ENCODE data around the gene SYT1. TPM values are rescaled to one million over a fixed set of nuclear protein-coding genes. Genes with fewer than 3 reads are reported as not detected.
"Not testable (repeated sequence)": the region's sequence is repeated elsewhere in the genome, so short reads cannot be mapped to it uniquely, and the experiment has no call there.

Gene SYT1
- polyA plus RNA-seq, 1 experiment: 6.8 TPM

DNA sequence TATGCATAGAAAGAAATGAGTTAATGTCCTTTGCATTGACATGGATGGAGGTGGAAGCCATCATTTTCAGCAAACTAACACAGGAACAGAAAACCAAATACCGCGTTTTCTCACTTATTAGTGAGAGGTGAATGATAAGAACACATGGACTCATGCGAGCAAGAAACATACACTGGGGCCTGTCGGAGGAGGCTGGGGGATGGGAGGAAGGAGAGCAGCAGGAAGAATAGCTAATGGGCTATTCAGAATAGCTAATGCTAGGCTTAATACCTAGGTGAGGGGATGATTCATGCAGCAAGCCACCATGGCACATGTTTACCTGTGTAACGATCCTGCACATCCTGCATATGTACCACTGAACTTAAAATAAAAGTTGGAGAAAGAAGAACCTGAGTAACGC lies 29.1 kb upstream of the SYT1 start:
- no peak overlapping the region for H3K4me3 ChIP-seq (ENCODE audit: low read depth, low read length)
- H3K27me3 ChIP-seq (ENCODE audit: control insufficient read depth, insufficient read depth, low read length): no peaks in the 10 kb centered on the region
- POLR2A ChIA-PET: no interaction called here
- TF ChIP-seq, protein P1, sequence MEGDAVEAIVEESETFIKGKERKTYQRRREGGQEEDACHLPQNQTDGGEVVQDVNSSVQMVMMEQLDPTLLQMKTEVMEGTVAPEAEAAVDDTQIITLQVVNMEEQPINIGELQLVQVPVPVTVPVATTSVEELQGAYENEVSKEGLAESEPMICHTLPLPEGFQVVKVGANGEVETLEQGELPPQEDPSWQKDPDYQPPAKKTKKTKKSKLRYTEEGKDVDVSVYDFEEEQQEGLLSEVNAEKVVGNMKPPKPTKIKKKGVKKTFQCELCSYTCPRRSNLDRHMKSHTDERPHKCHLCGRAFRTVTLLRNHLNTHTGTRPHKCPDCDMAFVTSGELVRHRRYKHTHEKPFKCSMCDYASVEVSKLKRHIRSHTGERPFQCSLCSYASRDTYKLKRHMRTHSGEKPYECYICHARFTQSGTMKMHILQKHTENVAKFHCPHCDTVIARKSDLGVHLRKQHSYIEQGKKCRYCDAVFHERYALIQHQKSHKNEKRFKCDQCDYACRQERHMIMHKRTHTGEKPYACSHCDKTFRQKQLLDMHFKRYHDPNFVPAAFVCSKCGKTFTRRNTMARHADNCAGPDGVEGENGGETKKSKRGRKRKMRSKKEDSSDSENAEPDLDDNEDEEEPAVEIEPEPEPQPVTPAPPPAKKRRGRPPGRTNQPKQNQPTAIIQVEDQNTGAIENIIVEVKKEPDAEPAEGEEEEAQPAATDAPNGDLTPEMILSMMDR (IDR thresholded peaks at IDR 0.05; ENCODE audit: low read depth, low read length): no peak
- no peak overlapping the region for H3K27ac ChIP-seq (ENCODE audit: low read depth, low read length)
- H3K9me3 ChIP-seq (ENCODE audit: control insufficient read depth, insufficient read depth, low read length): no peaks in the 10 kb centered on the region
- CTCF ChIA-PET: no interaction called here
- no peak for DNase-seq (ENCODE audit: low read depth, low spot score)

DNA sequence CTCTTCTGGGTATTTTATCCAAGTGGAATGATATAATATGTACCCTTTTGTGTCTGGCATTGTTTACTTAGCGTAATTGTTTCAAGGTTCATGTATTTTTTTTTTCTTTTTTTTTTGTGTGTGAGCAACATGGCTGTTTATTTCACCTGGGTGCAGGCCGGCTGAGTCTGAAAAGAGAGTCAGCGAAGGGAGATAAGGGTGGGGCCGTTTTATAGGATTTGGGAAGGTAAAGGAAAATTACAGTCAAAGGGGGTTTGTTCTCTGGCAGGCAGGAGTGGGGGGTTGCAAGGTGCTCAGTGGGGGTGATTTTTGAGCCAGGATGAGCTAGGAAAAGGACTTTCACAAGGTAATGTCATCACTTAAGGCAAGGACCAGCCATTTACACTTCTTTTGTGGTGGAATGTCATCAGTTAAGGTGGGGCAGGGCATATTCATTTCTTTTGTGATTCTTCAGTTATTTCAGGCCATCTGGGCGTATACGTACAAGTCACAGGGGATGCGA lies 24.0 kb upstream of the SYT1 start:
- CTCF ChIA-PET; H3K27me3 ChIP-seq (ENCODE audit: control insufficient read depth, insufficient read depth, low read length): not testable (repeated sequence)
- POLR2A ChIA-PET: interaction anchor here (0.6 kb wide), 1 partner anchor 18 kb away, joined by 4 read pairs; no protein-coding TSS in a partner anchor

GRCh38 chr12:78853231-78853630 lies 11.3 kb upstream of the SYT1 start:
- Histone ChIP-seq H3K27ac (ENCODE audit: low read depth, low read length) (no peak overlapping the region), H3K4me3 (ENCODE audit: low read depth, low read length) (no peak overlapping the region), H3K27me3 (ENCODE audit: control insufficient read depth, insufficient read depth, low read length) (no peaks in the 10 kb centered on the region), H3K9me3 (ENCODE audit: control insufficient read depth, insufficient read depth, low read length) (no peaks in the 10 kb centered on the region)
- no peak for DNase-seq (ENCODE audit: low read depth, low spot score)
- TF ChIP-seq, protein P1 (IDR thresholded peaks at IDR 0.05; ENCODE audit: low read depth, low read length): no peak
- CTCF ChIA-PET: interaction anchor here (0.6 kb wide), 1 partner anchor 11 kb away, joined by 3 read pairs; the partner anchor contains the start of gene SYT1
- POLR2A ChIA-PET: no interaction called here

More for the DNA sequence above, 24.0 kb upstream of the SYT1 start:
- not testable (repeated sequence) for H3K4me3 ChIP-seq (ENCODE audit: low read depth, low read length); DNase-seq (ENCODE audit: low read depth, low spot score); H3K9me3 ChIP-seq (ENCODE audit: control insufficient read depth, insufficient read depth, low read length); H3K27ac ChIP-seq (ENCODE audit: low read depth, low read length)

DNA sequence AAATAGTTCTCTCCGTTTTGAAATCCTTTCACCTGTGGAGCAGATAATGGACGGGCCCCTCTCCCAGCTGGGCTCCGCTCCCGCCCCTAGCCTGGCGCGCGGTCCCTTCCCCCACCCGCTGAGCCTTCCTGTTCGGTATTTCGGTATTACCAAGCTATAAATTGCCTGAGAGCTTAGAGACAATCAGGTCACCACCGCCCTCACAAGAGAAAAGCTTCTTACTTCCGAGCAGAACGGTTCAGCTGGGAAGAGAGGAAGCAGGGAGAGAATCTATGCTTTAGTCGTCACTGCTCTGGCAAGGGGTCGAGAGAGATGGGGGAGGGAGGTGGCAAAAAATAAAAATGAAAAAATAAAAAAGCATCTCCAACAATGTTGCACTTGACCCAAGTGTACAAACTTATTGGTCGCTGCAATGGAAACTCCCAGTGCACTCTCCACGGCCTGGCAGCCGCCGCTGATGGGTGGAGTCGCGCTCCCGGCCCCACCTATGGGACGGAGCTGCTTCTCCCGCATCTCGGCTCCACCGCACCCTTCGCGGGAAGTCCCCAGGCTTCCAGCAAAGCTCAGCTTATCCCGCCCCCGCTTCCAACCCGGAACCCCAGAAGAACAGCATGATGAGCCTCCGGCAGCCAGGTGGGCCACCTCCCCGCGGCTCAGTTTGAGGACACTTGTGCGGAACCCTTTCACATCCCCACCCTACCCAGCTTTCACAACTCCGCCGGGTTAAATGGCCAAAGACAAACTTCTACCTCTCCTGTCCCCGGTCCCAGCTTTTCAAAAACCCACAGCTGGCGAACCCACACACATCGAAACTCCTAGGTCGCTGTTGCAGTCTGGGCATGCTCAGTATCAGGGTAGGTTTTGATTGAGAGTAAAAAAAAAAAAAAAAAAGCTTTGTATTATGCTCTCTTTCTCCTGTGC lies 832 bp upstream of the SYT1 start:
- Histone ChIP-seq H3K27ac (ENCODE audit: low read depth, low read length) (peak overlapping the region; percentile 52), H3K9me3 (ENCODE audit: control insufficient read depth, insufficient read depth, low read length) (no peaks in the 10 kb centered on the region; the same call in 1 of the 2 replicates), H3K27me3 (ENCODE audit: control insufficient read depth, insufficient read depth, low read length) (no peaks in the 10 kb centered on the region), H3K4me3 (ENCODE audit: low read depth, low read length) (peak overlapping the region; percentile 87)
- DNase-seq (ENCODE audit: low read depth, low spot score): no peak
- CTCF ChIA-PET: interaction anchor here (0.6 to 2.1 kb wide), 5 partner anchors 10 to 507 kb away, joined by 3 to 5 read pairs (median 3); no protein-coding TSS in a partner anchor
- TF ChIP-seq, protein P1 (IDR thresholded peaks at IDR 0.05; ENCODE audit: low read depth, low read length): no peak
- POLR2A ChIA-PET: interaction anchor here (0.6 to 1.6 kb wide), 4 partner anchors 65 to 1328 kb away, joined by 3 to 9 read pairs (median 4); no protein-coding TSS in a partner anchor

- H3K27me3 ChIP-seq (ENCODE audit: control insufficient read depth, insufficient read depth, low read length): no peaks in the 10 kb centered on the region
- CTCF ChIA-PET: interaction anchor here (0.6 to 2.1 kb wide), 4 partner anchors 11 to 508 kb away, joined by 3 to 5 read pairs (median 4); no protein-coding TSS in a partner anchor
- TF ChIP-seq, protein P1 (IDR thresholded peaks at IDR 0.05; ENCODE audit: low read depth, low read length): no peak
- no peaks in the 10 kb centered on the region; the same call in 1 of the 2 replicates for H3K9me3 ChIP-seq (ENCODE audit: control insufficient read depth, insufficient read depth, low read length)
- no peak overlapping the region for H3K27ac ChIP-seq (ENCODE audit: low read depth, low read length)
- POLR2A ChIA-PET: no interaction called here
- H3K4me3 ChIP-seq (ENCODE audit: low read depth, low read length): peak overlapping the region; percentile 87
- no peak for DNase-seq (ENCODE audit: low read depth, low spot score)
Measured at GRCh38 chr12:78864870-78865463, 393 bp downstream of the SYT1 start.
